HCT116 (cell line): ENCODE measurements around the gene KY. TPM values are rescaled to one million over a fixed set of nuclear protein-coding genes. Genes with fewer than 3 reads are reported as not detected.

Experiments
- ATAC-seq: fragments of 200-7000 bp; cut with Tn5 transposase; 2 replicates; pipeline ENCODE4 v1.9.1; 2020; ENCODE audit warnings: mild to moderate bottlenecking, moderate library complexity
- BruUV-seq: library from RNA; stranded (reverse); fragments of 400-500 nt; replicated peaks from 2 replicates; lab custom pipeline; 2021; lab: Mats Ljungman, UMichigan
- CTCF ChIA-PET: fragments of 300-600 bp; sonication (Branson Sonifier 250); formaldehyde crosslinking; loops from one replicate; lab custom pipeline; 2021; ENCODE audit warnings: antibody characterized with exemption; lab: Charles Lee
- POLR2A ChIA-PET: fragments of 300-600, 350-600 bp; sonication (Branson Sonifier 250); formaldehyde crosslinking; loops from one replicate; lab custom pipeline; 2021; ENCODE audit warnings: antibody characterized with exemption; lab: Charles Lee
- RAD21 ChIA-PET, 2 experiments: fragments of 300-600 bp; sonication (Branson Sonifier 250); formaldehyde crosslinking; loops; one replicate each; lab custom pipeline; 2023; ENCODE audit warnings: low total read pairs in 2 of 2; ENCODE audit not compliant: uncharacterized antibody in 2 of 2, unreplicated experiment in 2 of 2, low non-redundant PET in 1 of 2; lab: Charles Lee
- DNase-seq: peaks from one replicate; pipeline ENCODE4 v3.0.0-alpha.2; 2010; ENCODE audit warnings: low read depth, low spot score
- H2AFZ ChIP-seq: fragments of 200-600 bp; shearing (Covaris generic), sonication (generic); 2 replicates; pipeline ENCODE4 v1.6.1; 2017; ENCODE audit warnings: low read depth, mixed run types, mixed read lengths, antibody characterized with exemption, low read length; ENCODE audit not compliant: poor library complexity, severe bottlenecking
- H3K27ac ChIP-seq: 2 replicates; pipeline ENCODE4 v1.5.1; 2012; ENCODE audit warnings: low read depth, low read length
- H3K27me3 ChIP-seq: fragments of 200-600 bp; sonication (generic); 2 replicates; pipeline ENCODE4 v1.6.1; 2016; ENCODE audit warnings: mixed run types, low read length, mixed read lengths; ENCODE audit not compliant: insufficient read depth
- H3K36me3 ChIP-seq, 2 experiments: fragments of 200-500 bp in 1 of 2; fragments of 200-600 bp in 1 of 2; sonication (Bioruptor generic) in 1 of 2; sonication (generic) in 1 of 2; 2 replicates each; pipeline versions ENCODE4 v1.5.1 to v1.6.1; 2014 to 2016; ENCODE audit warnings: low read length in 2 of 2, inconsistent platforms in 1 of 2, mixed read lengths in 1 of 2, mixed run types in 1 of 2; ENCODE audit not compliant: insufficient read depth in 2 of 2, control insufficient read depth in 1 of 2
- H3K4me1 ChIP-seq, 2 experiments: fragments of 200-600 bp in 1 of 2; sonication (generic) in 1 of 2; 2 replicates each; pipeline versions ENCODE4 v1.5.1 to v1.6.1; 2012 to 2017; ENCODE audit warnings: low read length in 2 of 2, inconsistent platforms in 1 of 2, mild to moderate bottlenecking in 1 of 2, mixed read lengths in 1 of 2, mixed run types in 1 of 2, moderate library complexity in 1 of 2; ENCODE audit not compliant: insufficient read depth in 2 of 2, control insufficient read depth in 1 of 2
- H3K4me2 ChIP-seq: fragments of 200-600 bp; sonication (generic); 2 replicates; pipeline ENCODE4 v1.6.1; 2017; ENCODE audit warnings: mixed run types, low read length, mixed read lengths
- H3K4me3 ChIP-seq, 2 experiments: fragments of 200-600 bp in 1 of 2; sonication (generic) in 1 of 2; replicated peaks in 1 of 2; 2 replicates each; pipeline ENCODE4 v1.5.1; 2011 to 2016; ENCODE audit warnings: low read length in 2 of 2, control low read depth in 1 of 2, low read depth in 1 of 2, mild to moderate bottlenecking in 1 of 2, mixed read lengths in 1 of 2, mixed run types in 1 of 2
- H3K79me2 ChIP-seq: fragments of 200-600 bp; sonication (generic); 2 replicates; pipeline ENCODE4 v1.6.1; 2017; ENCODE audit warnings: mild to moderate bottlenecking, mixed run types, low read length, moderate library complexity, mixed read lengths; ENCODE audit not compliant: insufficient read depth
- H3K9ac ChIP-seq: fragments of 200-600 bp; sonication (generic); 2 replicates; pipeline ENCODE4 v1.6.1; 2016; ENCODE audit warnings: low read length, mixed read lengths
- H3K9me2 ChIP-seq: fragments of 200-600 bp; sonication (generic), shearing (Covaris generic); 2 replicates; pipeline ENCODE4 v1.6.1; 2017; ENCODE audit warnings: mixed run types, mild to moderate bottlenecking, moderate library complexity; ENCODE audit not compliant: insufficient read depth
- H3K9me3 ChIP-seq, 2 experiments: fragments of 200-500 bp in 1 of 2; fragments of 200-600 bp in 1 of 2; sonication (Bioruptor generic) in 1 of 2; sonication (generic) in 1 of 2; 2 replicates each; pipeline ENCODE4 v1.6.1; 2014 to 2017; ENCODE audit warnings: low read length in 2 of 2, mixed read lengths in 2 of 2, inconsistent platforms in 1 of 2, low read depth in 1 of 2, mild to moderate bottlenecking in 1 of 2, mixed run types in 1 of 2, moderate library complexity in 1 of 2; ENCODE audit not compliant: control insufficient read depth in 1 of 2, insufficient read depth in 1 of 2
- H4K20me1 ChIP-seq: fragments of 200-600 bp; sonication (generic), shearing (Covaris generic); 2 replicates; pipeline ENCODE4 v1.6.1; 2017; ENCODE audit warnings: mixed run types, mild to moderate bottlenecking, moderate library complexity; ENCODE audit not compliant: insufficient read depth
- CEBPB ChIP-seq: IDR thresholded peaks from 2 replicates; pipeline ENCODE4 v1.6.1; 2012; ENCODE audit warnings: low read depth
- ELF1 ChIP-seq: IDR thresholded peaks from 2 replicates; pipeline ENCODE4 v1.6.1; 2012; ENCODE audit warnings: low read depth, borderline replicate concordance
- EZH2 ChIP-seq: fragments of 200-600 bp; sonication (generic); IDR thresholded peaks from 2 replicates; pipeline ENCODE4 v1.6.1; 2017; ENCODE audit warnings: antibody characterized with exemption, mixed run types
- FOSL1 ChIP-seq: IDR thresholded peaks from 2 replicates; pipeline ENCODE4 v1.6.1; 2012; ENCODE audit warnings: low read depth
- JUND ChIP-seq: IDR thresholded peaks from 2 replicates; pipeline ENCODE4 v1.6.1; 2012
- SP1 ChIP-seq: IDR thresholded peaks from 2 replicates; pipeline ENCODE4 v1.6.1; 2012; ENCODE audit warnings: low read depth
- YY1 ChIP-seq: IDR thresholded peaks from 2 replicates; pipeline ENCODE4 v1.6.1; 2011; ENCODE audit warnings: low read length, low read depth, moderate library complexity, mild to moderate bottlenecking; ENCODE audit not compliant: insufficient replicate concordance; ENCODE audit errors: extremely low read depth
- ZFX ChIP-seq: fragments of 450-650 bp; IDR thresholded peaks from 2 replicates; pipeline ENCODE4 v1.6.1; 2017
- ZNF274 ChIP-seq: fragments of 200-500 bp; sonication (Bioruptor generic); IDR thresholded peaks from 2 replicates; pipeline ENCODE4 v1.6.1; 2014; ENCODE audit warnings: mild to moderate bottlenecking, low read depth, low read length, inconsistent platforms
- intact Hi-C: fragments of 100-400 bp; cut with micrococcal nuclease; formaldehyde crosslinking; loops from 2 replicates; pipeline ENCODE4 v1.10.0; 2022
- total RNA-seq: library from RNA; stranded (reverse); gene quantifications from one replicate; pipeline ENCODE4 v1.2.1, GENCODE V29; 2021; ENCODE audit not compliant: unreplicated experiment
- TF ChIP-seq, protein P1 (sequence below): IDR thresholded peaks from 2 replicates; pipeline ENCODE4 v1.6.1; 2012
- TF ChIP-seq, protein P2 (sequence below), 3 experiments: fragments of 200-600 bp in 1 of 3; sonication (generic) in 1 of 3; IDR thresholded peaks in 2 of 3; conservative IDR thresholded peaks in 1 of 3; 2 replicates each; pipeline ENCODE4 v1.5.1; 2012 to 2017; ENCODE audit warnings: low read depth in 2 of 3, low read length in 2 of 3, antibody characterized with exemption in 1 of 3, borderline replicate concordance in 1 of 3, control low read depth in 1 of 3, mild to moderate bottlenecking in 1 of 3, mixed read lengths in 1 of 3, mixed run types in 1 of 3, moderate library complexity in 1 of 3; ENCODE audit not compliant: insufficient read depth in 1 of 3

KY gene
- total RNA-seq, 1 experiment from 2014 or later: not detected

DNA sequence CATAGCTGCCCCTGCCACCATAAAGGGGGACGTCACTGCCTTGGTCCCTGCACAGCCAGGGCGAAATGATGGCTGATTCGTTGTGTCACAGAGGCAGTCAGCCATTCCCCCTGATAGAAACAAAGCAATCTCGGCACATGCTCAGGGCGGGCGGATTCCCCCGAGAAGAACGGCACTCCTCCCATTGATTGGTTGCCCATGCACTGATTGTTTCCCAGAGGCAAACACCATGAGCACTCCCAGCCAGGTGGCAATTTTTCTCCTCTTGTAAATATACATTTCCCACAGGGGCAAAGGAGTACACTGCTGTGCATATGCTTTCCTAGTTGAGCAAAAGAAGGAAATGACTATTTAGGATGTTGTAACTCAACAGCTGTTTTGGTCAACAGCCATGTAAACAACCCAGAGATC is 56.5 kb downstream of the KY start:
- H3K27me3 ChIP-seq: peaks cover 3% of the 10 kb centered on the region; the same call in 1 of the 2 replicates
- no peak overlapping the region for H3K4me3 ChIP-seq
- H2AFZ ChIP-seq: no peak overlapping the region
- H3K9ac ChIP-seq: no peak overlapping the region
- no TSS peak for BruUV-seq
- intact Hi-C loops: no loop called here
- no peak overlapping the region for H3K27ac ChIP-seq
- TF ChIP-seq JUND (no peak), YY1 (no peak), SP1 (no peak)
- TF ChIP-seq, protein P1, sequence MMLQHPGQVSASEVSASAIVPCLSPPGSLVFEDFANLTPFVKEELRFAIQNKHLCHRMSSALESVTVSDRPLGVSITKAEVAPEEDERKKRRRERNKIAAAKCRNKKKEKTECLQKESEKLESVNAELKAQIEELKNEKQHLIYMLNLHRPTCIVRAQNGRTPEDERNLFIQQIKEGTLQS: no peak
- ChIA-PET POLR2A (no interaction called here), CTCF (interaction anchor here (0.9 kb wide), 1 partner anchor 67 kb away, joined by 3 read pairs; no protein-coding TSS in a partner anchor), RAD21 (no interaction called here)
- no peaks in the 10 kb centered on the region for H4K20me1 ChIP-seq
- ATAC-seq: no peak
- H3K4me1 ChIP-seq: no peaks in the 10 kb centered on the region
- no peaks in the 10 kb centered on the region for H3K36me3 ChIP-seq
- no peaks in the 10 kb centered on the region for H3K79me2 ChIP-seq
- no peak overlapping the region for H3K4me2 ChIP-seq
- H3K9me2 ChIP-seq: no peaks in the 10 kb centered on the region
- no peaks in the 10 kb centered on the region for H3K9me3 ChIP-seq
- DNase-seq: no peak

DNA sequence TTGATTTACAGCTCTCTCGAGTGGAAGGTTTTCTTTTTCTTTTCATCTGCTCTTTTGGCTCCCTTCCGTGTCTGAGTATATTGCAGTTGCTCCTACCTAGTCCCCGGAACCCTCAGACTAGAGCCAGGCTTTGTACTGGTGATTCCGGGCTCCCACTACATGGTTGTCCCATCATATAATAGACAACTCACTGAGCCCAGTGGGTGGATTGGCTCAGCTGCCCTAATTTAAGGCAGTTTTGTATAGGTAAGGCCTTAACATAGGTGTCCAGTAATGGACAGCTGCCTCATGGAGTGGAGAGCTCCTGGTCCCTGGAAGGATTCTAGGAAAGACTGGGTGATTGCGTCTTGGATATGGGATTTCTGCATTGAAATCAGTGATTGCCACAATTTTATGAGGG is 58.0 kb downstream of the KY start:
- intact Hi-C loops: no loop called here
- RAD21 ChIA-PET: no interaction called here
- Histone ChIP-seq H2AFZ (no peak overlapping the region), H3K9me2 (no peaks in the 10 kb centered on the region), H3K9me3 (no peaks in the 10 kb centered on the region), H3K27ac (no peak overlapping the region), H3K4me1 (no peaks in the 10 kb centered on the region), H3K27me3 (no peaks in the 10 kb centered on the region; the same call in 1 of the 2 replicates), H3K9ac (no peak overlapping the region), H3K4me2 (no peak overlapping the region), H3K36me3 (no peaks in the 10 kb centered on the region), H3K79me2 (no peaks in the 10 kb centered on the region), H3K4me3 (no peak overlapping the region), H4K20me1 (no peaks in the 10 kb centered on the region)
- POLR2A ChIA-PET: no interaction called here
- no peak for ATAC-seq
- DNase-seq: no peak
- BruUV-seq: no TSS peak
- CTCF ChIA-PET: no interaction called here
- TF ChIP-seq JUND (no peak), FOSL1 (no peak), ZFX (no peak), ELF1 (no peak), EZH2 (no peak), YY1 (no peak), CEBPB (no peak), ZNF274 (no peak)
- TF ChIP-seq, protein P2, sequence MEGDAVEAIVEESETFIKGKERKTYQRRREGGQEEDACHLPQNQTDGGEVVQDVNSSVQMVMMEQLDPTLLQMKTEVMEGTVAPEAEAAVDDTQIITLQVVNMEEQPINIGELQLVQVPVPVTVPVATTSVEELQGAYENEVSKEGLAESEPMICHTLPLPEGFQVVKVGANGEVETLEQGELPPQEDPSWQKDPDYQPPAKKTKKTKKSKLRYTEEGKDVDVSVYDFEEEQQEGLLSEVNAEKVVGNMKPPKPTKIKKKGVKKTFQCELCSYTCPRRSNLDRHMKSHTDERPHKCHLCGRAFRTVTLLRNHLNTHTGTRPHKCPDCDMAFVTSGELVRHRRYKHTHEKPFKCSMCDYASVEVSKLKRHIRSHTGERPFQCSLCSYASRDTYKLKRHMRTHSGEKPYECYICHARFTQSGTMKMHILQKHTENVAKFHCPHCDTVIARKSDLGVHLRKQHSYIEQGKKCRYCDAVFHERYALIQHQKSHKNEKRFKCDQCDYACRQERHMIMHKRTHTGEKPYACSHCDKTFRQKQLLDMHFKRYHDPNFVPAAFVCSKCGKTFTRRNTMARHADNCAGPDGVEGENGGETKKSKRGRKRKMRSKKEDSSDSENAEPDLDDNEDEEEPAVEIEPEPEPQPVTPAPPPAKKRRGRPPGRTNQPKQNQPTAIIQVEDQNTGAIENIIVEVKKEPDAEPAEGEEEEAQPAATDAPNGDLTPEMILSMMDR (IDR thresholded peaks at IDR 0.05 in 2 of 3, conservative IDR thresholded peaks at IDR 0.05 in 1 of 3; ENCODE audit: borderline replicate concordance in 1 of 3, insufficient read depth in 1 of 3, low read depth in 2 of 3, low read length in 2 of 3): no peak
- TF ChIP-seq, protein P1: no peak
